ENCODE measurements around the gene STEEP1.
A peak's percentile ranks its signal among the peaks of the same experiment; 100 is the strongest.

Gene STEEP1

GRCh38 chrX:119492463-119492862, 72.7 kb downstream of the STEEP1 start:
- DNase-seq (ENCODE audit: low spot score), result no peak
- no peak for TF ChIP-seq CTCF (conservative IDR thresholded peaks at IDR 0.05; ENCODE audit: low read depth)
- H3K27ac ChIP-seq, result no peak overlapping the region
- ChIA-PET POLR2A (ENCODE audit: low non-redundant PET) (no interaction called here), CTCF (interaction anchor here (2.3 kb wide), 1 partner anchor 20 kb away, joined by 9 read pairs; no protein-coding TSS in a partner anchor)

GRCh38 chrX:119489212-119490074, 75.8 kb downstream of the STEEP1 start:
- CTCF ChIA-PET, result interaction anchor here (0.7 to 3.6 kb wide), 3 partner anchors 11 to 742 kb away, joined by 3 to 28 read pairs (median 5); no protein-coding TSS in a partner anchor
- no peak overlapping the region for H3K27ac ChIP-seq
- no peak for TF ChIP-seq CTCF (conservative IDR thresholded peaks at IDR 0.05; ENCODE audit: low read depth)
- POLR2A ChIA-PET (ENCODE audit: low non-redundant PET), result no interaction called here
- DNase-seq (ENCODE audit: low spot score), result no peak

GRCh38 chrX:119488749-119489148, 76.5 kb downstream of the STEEP1 start:
- H3K27ac ChIP-seq, result no peak overlapping the region
- CTCF ChIA-PET, result interaction anchor here (0.6 to 3.6 kb wide), 10 partner anchors 12 to 741 kb away, joined by 3 to 28 read pairs (median 4); no protein-coding TSS in a partner anchor
- POLR2A ChIA-PET (ENCODE audit: low non-redundant PET), result no interaction called here
- no peak for DNase-seq (ENCODE audit: low spot score)
- TF ChIP-seq CTCF (conservative IDR thresholded peaks at IDR 0.05; ENCODE audit: low read depth), result peak; percentile 52

Data from RWPE1 (cell line).